ENCODE results near the gene SHC2.

Gene SHC2

DNA sequence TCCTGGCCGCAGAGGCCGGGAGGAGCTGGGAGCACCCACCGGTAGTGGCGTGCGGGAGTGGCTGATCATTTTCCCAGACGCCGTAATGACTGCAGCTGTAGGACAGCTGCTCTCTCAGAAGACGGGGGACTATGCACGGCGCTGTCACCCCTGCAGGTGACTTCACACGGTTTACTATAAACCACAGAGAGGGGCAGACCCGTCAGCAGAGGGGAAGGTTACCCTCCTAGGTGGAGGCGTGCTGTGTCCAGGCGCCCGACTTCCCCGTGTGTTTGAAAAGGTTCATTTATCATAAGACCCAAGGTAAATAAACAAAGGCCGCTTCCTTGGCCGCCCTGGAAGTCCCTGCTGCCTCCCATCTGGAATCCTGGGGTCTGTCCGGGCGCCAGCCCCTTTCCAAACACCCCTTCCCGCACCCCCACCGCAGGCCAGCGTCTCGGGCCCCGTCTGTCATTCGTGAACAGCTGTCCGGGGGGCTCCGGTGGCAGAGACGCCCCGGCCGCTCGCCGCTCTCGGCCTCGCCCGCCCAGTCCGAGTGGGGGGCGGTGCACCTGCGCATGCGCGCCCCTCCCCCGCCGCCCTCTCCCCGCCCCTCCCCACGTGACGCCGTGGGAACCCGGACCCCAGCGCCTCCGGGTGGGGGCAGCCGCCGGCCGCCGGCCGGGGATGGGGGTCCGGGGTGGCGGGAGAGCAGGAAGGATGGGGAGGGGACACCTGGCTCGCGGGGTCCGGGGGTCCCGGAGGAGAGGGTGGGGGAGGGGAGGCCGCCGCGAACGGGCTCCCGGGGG is 915 bp downstream of the SHC2 start (continued):
- TF ChIP-seq ZSCAN16 (tag by site-specific recombination; IDR thresholded peaks at IDR 0.05): no peak
- TF ChIP-seq WT1 (tag by site-specific recombination; IDR thresholded peaks at IDR 0.05): peak; percentile 74
- TF ChIP-seq, protein P1, sequence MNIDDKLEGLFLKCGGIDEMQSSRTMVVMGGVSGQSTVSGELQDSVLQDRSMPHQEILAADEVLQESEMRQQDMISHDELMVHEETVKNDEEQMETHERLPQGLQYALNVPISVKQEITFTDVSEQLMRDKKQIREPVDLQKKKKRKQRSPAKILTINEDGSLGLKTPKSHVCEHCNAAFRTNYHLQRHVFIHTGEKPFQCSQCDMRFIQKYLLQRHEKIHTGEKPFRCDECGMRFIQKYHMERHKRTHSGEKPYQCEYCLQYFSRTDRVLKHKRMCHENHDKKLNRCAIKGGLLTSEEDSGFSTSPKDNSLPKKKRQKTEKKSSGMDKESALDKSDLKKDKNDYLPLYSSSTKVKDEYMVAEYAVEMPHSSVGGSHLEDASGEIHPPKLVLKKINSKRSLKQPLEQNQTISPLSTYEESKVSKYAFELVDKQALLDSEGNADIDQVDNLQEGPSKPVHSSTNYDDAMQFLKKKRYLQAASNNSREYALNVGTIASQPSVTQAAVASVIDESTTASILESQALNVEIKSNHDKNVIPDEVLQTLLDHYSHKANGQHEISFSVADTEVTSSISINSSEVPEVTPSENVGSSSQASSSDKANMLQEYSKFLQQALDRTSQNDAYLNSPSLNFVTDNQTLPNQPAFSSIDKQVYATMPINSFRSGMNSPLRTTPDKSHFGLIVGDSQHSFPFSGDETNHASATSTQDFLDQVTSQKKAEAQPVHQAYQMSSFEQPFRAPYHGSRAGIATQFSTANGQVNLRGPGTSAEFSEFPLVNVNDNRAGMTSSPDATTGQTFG (tag by site-specific recombination; IDR thresholded peaks at IDR 0.05; ENCODE audit: borderline replicate concordance): no peak
- TF ChIP-seq ZNF654 (tag by site-specific recombination; IDR thresholded peaks at IDR 0.05; ENCODE audit: low read depth): no peak
- TF ChIP-seq MYNN (tag by site-specific recombination; IDR thresholded peaks at IDR 0.05; ENCODE audit: borderline replicate concordance): no peak
- no peak for TF ChIP-seq ZNF211 (tag by site-specific recombination; IDR thresholded peaks at IDR 0.05; ENCODE audit: low read depth)
- TF ChIP-seq ZNF473 (tag by site-specific recombination; IDR thresholded peaks at IDR 0.05): no peak
- 0 out of 2 replicates have a peak, but pooled peaks have one; percentile 25 for TF ChIP-seq ZNF629 (tag by site-specific recombination; IDR thresholded peaks at IDR 0.05)
- TF ChIP-seq, protein P2, sequence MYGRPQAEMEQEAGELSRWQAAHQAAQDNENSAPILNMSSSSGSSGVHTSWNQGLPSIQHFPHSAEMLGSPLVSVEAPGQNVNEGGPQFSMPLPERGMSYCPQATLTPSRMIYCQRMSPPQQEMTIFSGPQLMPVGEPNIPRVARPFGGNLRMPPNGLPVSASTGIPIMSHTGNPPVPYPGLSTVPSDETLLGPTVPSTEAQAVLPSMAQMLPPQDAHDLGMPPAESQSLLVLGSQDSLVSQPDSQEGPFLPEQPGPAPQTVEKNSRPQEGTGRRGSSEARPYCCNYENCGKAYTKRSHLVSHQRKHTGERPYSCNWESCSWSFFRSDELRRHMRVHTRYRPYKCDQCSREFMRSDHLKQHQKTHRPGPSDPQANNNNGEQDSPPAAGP (tag by site-specific recombination; IDR thresholded peaks at IDR 0.05): peak; percentile 71
- TF ChIP-seq, protein P3, sequence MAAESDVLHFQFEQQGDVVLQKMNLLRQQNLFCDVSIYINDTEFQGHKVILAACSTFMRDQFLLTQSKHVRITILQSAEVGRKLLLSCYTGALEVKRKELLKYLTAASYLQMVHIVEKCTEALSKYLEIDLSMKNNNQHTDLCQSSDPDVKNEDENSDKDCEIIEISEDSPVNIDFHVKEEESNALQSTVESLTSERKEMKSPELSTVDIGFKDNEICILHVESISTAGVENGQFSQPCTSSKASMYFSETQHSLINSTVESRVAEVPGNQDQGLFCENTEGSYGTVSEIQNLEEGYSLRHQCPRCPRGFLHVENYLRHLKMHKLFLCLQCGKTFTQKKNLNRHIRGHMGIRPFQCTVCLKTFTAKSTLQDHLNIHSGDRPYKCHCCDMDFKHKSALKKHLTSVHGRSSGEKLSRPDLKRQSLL (tag by site-specific recombination; IDR thresholded peaks at IDR 0.05): no peak
- 0 out of 2 replicates have a peak, but pooled peaks have one; percentile 17 for TF ChIP-seq ZNF600 (tag by site-specific recombination; IDR thresholded peaks at IDR 0.05)
- no peak for TF ChIP-seq SETDB1 (IDR thresholded peaks at IDR 0.05; ENCODE audit: insufficient read length, low read length)
- TF ChIP-seq, protein P4, sequence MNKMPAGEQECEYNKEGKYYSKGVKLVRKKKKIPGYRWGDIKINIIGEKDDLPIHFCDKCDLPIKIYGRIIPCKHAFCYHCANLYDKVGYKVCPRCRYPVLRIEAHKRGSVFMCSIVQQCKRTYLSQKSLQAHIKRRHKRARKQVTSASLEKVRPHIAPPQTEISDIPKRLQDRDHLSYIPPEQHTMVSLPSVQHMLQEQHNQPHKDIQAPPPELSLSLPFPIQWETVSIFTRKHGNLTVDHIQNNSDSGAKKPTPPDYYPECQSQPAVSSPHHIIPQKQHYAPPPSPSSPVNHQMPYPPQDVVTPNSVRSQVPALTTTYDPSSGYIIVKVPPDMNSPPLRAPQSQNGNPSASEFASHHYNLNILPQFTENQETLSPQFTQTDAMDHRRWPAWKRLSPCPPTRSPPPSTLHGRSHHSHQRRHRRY (tag by site-specific recombination; IDR thresholded peaks at IDR 0.05): no peak
- peak; percentile 95 for TF ChIP-seq GLIS1 (tag by site-specific recombination; IDR thresholded peaks at IDR 0.05)
- no peak for TF ChIP-seq SP3 (tag by site-specific recombination; IDR thresholded peaks at IDR 0.05)
- TF ChIP-seq, protein P5, sequence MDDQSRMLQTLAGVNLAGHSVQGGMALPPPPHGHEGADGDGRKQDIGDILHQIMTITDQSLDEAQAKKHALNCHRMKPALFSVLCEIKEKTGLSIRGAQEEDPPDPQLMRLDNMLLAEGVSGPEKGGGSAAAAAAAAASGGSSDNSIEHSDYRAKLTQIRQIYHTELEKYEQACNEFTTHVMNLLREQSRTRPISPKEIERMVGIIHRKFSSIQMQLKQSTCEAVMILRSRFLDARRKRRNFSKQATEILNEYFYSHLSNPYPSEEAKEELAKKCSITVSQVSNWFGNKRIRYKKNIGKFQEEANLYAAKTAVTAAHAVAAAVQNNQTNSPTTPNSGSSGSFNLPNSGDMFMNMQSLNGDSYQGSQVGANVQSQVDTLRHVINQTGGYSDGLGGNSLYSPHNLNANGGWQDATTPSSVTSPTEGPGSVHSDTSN (CRISPR knock-in tag; IDR thresholded peaks at IDR 0.05): no peak
- no peak for TF ChIP-seq PRDM1 (tag by site-specific recombination; IDR thresholded peaks at IDR 0.05)
- TF ChIP-seq ZBTB8A (tag by site-specific recombination; IDR thresholded peaks at IDR 0.05): peak; percentile 76
- no peak for TF ChIP-seq ZFP3 (tag by site-specific recombination; IDR thresholded peaks at IDR 0.05; ENCODE audit: low read depth)
- no peak for TF ChIP-seq ZSCAN23 (tag by site-specific recombination; IDR thresholded peaks at IDR 0.05)
- no peak for TF ChIP-seq ZNF37A (tag by site-specific recombination; IDR thresholded peaks at IDR 0.05)
- TF ChIP-seq ZNF768 (tag by site-specific recombination; IDR thresholded peaks at IDR 0.05): no peak
- no peak for TF ChIP-seq ZNF10 (tag by site-specific recombination; IDR thresholded peaks at IDR 0.05)
- TF ChIP-seq, protein P6, sequence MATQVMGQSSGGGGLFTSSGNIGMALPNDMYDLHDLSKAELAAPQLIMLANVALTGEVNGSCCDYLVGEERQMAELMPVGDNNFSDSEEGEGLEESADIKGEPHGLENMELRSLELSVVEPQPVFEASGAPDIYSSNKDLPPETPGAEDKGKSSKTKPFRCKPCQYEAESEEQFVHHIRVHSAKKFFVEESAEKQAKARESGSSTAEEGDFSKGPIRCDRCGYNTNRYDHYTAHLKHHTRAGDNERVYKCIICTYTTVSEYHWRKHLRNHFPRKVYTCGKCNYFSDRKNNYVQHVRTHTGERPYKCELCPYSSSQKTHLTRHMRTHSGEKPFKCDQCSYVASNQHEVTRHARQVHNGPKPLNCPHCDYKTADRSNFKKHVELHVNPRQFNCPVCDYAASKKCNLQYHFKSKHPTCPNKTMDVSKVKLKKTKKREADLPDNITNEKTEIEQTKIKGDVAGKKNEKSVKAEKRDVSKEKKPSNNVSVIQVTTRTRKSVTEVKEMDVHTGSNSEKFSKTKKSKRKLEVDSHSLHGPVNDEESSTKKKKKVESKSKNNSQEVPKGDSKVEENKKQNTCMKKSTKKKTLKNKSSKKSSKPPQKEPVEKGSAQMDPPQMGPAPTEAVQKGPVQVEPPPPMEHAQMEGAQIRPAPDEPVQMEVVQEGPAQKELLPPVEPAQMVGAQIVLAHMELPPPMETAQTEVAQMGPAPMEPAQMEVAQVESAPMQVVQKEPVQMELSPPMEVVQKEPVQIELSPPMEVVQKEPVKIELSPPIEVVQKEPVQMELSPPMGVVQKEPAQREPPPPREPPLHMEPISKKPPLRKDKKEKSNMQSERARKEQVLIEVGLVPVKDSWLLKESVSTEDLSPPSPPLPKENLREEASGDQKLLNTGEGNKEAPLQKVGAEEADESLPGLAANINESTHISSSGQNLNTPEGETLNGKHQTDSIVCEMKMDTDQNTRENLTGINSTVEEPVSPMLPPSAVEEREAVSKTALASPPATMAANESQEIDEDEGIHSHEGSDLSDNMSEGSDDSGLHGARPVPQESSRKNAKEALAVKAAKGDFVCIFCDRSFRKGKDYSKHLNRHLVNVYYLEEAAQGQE (tag by site-specific recombination; IDR thresholded peaks at IDR 0.05): 0 out of 2 replicates have a peak, but pooled peaks have one; percentile 31
- TF ChIP-seq REPIN1 (tag by site-specific recombination; IDR thresholded peaks at IDR 0.05; ENCODE audit: low read depth): no peak
- TF ChIP-seq ZNF426 (tag by site-specific recombination; IDR thresholded peaks at IDR 0.05): no peak
- no peak for TF ChIP-seq ZNF202 (tag by site-specific recombination; IDR thresholded peaks at IDR 0.05; ENCODE audit: borderline replicate concordance)
- no peak for TF ChIP-seq ZFP41 (tag by site-specific recombination; IDR thresholded peaks at IDR 0.05; ENCODE audit: borderline replicate concordance)

Data from HEK293 (cell line).